Kidney tubule cell (primary cell): Measurements from ENCODE around the gene OR51S1.
A peak's percentile ranks its signal among the peaks of the same experiment; 100 is the strongest.
"Not testable (repeated sequence)": the region's sequence is repeated elsewhere in the genome, so short reads cannot be mapped to it uniquely, and the experiment has no call there.

ENCODE experiments used
- DNase-seq: peaks from one replicate; pipeline ENCODE4 v3.0.0-alpha.2; 2018; ENCODE audit warnings: low spot score

Gene OR51S1

DNA sequence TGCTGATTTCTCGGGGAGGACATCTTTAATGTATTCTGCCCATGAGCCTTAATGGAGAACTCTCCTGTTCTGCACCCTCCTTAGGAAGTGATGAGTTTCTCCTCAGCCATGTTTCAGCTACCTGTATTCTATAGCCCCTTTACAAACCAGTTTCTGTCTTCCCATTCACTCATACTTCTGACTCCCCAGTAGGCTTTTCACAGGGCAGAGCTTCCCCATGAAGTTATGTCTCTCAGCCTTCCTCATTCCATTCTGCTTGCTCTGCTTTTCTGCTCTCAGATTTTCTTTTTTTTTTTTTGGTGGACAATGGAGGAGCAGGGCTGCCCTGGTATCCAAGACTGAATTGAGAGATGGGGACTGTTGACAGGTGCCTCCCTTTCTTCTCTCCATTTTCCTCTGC, 40.5 kb downstream of the OR51S1 start:
- peak; percentile 56 for DNase-seq

DNA sequence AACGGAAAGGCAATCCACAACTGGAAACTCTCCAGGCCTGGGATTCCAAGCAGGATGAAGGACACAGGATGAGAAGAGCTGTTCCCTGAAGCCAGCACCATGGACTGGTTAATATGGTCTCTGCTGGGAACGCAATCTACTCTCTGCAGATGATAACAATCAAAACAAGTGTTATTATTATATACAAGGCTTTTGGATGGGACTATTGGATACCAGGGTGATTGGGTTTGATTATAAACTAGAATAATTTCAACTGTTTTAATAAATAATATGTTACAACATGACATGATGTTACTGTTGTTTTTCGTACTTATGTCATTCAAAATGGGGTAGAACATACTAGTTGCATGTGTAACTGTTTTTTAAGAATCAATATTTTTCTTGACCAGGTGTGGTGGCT, 44.7 kb downstream of the OR51S1 start, which contains the start of gene OR52R1:
OR52R1 (minus strand) TSS at position 101 of the 400 bp plus-strand sequence; CDS start at position 101, 0 bp downstream.
- no peak for DNase-seq

DNA sequence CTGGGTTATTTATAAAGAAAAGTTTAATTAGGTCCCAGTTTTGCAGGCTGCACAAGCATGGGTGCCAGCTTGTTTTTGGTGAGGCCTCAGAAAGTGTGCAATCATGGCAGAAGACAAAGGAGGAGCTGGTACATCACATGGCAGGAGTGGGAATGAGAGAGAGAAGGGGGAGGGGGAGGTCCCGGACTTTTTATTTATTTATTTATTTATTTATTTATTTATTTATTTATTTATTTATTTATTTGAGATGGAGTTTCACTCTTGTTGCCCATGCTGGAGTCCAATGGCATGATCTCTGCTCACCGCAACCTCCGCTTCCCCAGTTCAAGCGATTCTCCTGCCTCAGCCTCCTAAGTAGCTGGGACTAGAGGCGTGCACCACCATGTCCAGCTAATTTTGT, 47.7 kb downstream of the OR51S1 start:
- DNase-seq, result not testable (repeated sequence)

DNA sequence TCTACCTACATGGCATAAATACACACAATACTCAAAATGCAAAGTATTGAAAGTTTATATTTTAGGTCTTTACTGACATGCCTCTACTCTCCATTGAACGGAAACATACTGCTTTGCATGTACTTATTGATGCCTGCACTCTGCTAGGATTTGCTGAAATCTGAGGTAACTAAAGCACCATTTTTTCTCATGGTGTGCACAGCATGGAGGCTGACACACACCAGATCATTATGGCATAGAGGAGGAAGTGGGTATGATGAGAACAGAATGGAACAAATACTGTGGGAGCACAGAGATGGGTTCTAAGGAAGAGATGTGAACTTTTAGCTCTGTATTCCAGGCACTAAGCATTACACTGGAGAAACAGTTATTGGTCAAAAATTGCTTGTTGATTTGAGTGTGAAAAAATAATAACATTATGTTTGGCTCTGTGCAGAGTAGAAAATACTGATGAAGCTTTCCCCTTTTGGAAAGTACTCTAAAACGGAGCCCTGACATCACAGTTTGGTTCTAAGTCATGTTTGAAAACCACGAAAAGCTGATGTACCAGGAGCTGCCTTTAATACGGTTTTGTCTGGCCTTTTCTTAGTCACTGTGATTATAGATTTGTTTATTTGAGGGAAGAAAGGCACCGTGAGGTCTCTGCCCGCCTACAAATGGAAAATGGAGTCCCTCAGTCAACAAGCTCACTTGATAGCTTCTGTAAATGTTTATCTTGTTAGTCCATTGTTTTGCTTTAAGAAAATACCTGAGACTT, 50.4 kb downstream of the OR51S1 start:
- DNase-seq, result no peak
